ENCODE results near the gene PHF3.

PHF3 gene

GRCh38 chr6:63644668-63645326 lies 9.2 kb downstream of the PHF3 start:
- DNase-seq: no peak

GRCh38 chr6:63649269-63649668 lies 13.7 kb downstream of the PHF3 start:
- DNase-seq: no peak

GRCh38 chr6:63649847-63650265 lies 14.3 kb downstream of the PHF3 start:
- DNase-seq: no peak

- no peak for DNase-seq
Observed at GRCh38 chr6:63652980-63653379, 17.4 kb downstream of the PHF3 start.

- no peak for DNase-seq
Observed at GRCh38 chr6:63660757-63661156, 25.2 kb downstream of the PHF3 start.

- no peak for DNase-seq
Observed at GRCh38 chr6:63661769-63662168, 26.2 kb downstream of the PHF3 start.

GRCh38 chr6:63663147-63663955 lies 27.7 kb downstream of the PHF3 start:
- DNase-seq: no peak

- no peak for DNase-seq
Observed at GRCh38 chr6:63663956-63664281, 28.3 kb downstream of the PHF3 start.

- DNase-seq: no peak
Observed at GRCh38 chr6:63671098-63671754, 35.6 kb downstream of the PHF3 start.

GRCh38 chr6:63672582-63673129 lies 37.1 kb downstream of the PHF3 start:
- no peak for DNase-seq

- no peak for DNase-seq
Observed at GRCh38 chr6:63673692-63674091, 38.1 kb downstream of the PHF3 start.

GRCh38 chr6:63674635-63675034 lies 39.0 kb downstream of the PHF3 start:
- DNase-seq: no peak

- DNase-seq: no peak
Observed at GRCh38 chr6:63675138-63675537, 39.5 kb downstream of the PHF3 start.

- DNase-seq: no peak
Observed at GRCh38 chr6:63676412-63677114, 41.0 kb downstream of the PHF3 start.

- DNase-seq: no peak
Observed at GRCh38 chr6:63677282-63677681, 41.7 kb downstream of the PHF3 start.

GRCh38 chr6:63683071-63683603 lies 47.5 kb downstream of the PHF3 start:
- DNase-seq: no peak

GRCh38 chr6:63685446-63686379 lies 50.1 kb downstream of the PHF3 start:
- DNase-seq: no peak

GRCh38 chr6:63689421-63689820 lies 53.8 kb downstream of the PHF3 start:
- no peak for DNase-seq

GRCh38 chr6:63690221-63690620 lies 54.6 kb downstream of the PHF3 start:
- no peak for DNase-seq

- DNase-seq: no peak
Observed at GRCh38 chr6:63705707-63706106, 70.1 kb downstream of the PHF3 start.

GRCh38 chr6:63706630-63707029 lies 71.0 kb downstream of the PHF3 start:
- DNase-seq: no peak

GRCh38 chr6:63708631-63709030 lies 73.0 kb downstream of the PHF3 start:
- DNase-seq: no peak

Measured in stimulated activated naive CD4-positive, alpha-beta T cell (primary cell).